DND-41 (cell line): ENCODE results near the gene SPAG16.

Source experiments
- ATAC-seq: fragments of 200-7000 bp; cut with Tn5 transposase; 3 replicates; pipeline ENCODE4 v1.9.1; 2021; ENCODE audit warnings: low read depth; ENCODE audit not compliant: insufficient read depth
- DNase-seq: peaks from one replicate; pipeline ENCODE4 v3.0.0-alpha.2; 2020
- H2AFZ ChIP-seq: 2 replicates; pipeline ENCODE4 v1.6.0; 2012; ENCODE audit warnings: low read depth, low read length
- H3K27ac ChIP-seq: 2 replicates; pipeline ENCODE4 v1.5.1; 2012; ENCODE audit warnings: low read length, inconsistent platforms
- H3K27me3 ChIP-seq: fragments of 200-600 bp; sonication (generic); 2 replicates; pipeline ENCODE4 v1.6.0; 2012; ENCODE audit warnings: low read length, mild to moderate bottlenecking, inconsistent platforms; ENCODE audit not compliant: insufficient read depth, poor library complexity
- H3K36me3 ChIP-seq: 2 replicates; pipeline ENCODE4 v1.5.1; 2012; ENCODE audit warnings: low read length, inconsistent platforms; ENCODE audit not compliant: insufficient read depth
- H3K4me1 ChIP-seq: 2 replicates; pipeline ENCODE4 v1.5.1; 2012; ENCODE audit warnings: mild to moderate bottlenecking, low read length; ENCODE audit not compliant: insufficient read depth
- H3K4me2 ChIP-seq: 2 replicates; pipeline ENCODE4 v1.6.0; 2012; ENCODE audit warnings: mild to moderate bottlenecking, moderate library complexity, low read length, inconsistent platforms; ENCODE audit not compliant: insufficient read depth
- H3K4me3 ChIP-seq, 2 experiments: fragments of 200-600 bp in 1 of 2; shearing (Covaris generic) in 1 of 2; 2 replicates each; pipeline ENCODE4 v1.5.1; 2012 to 2016; ENCODE audit warnings: inconsistent platforms in 2 of 2, low read length in 2 of 2, mild to moderate bottlenecking in 2 of 2, low read depth in 1 of 2, moderate library complexity in 1 of 2
- H3K79me2 ChIP-seq: 2 replicates; pipeline ENCODE4 v1.6.0; 2012; ENCODE audit warnings: low read length, inconsistent platforms; ENCODE audit not compliant: insufficient read depth
- H3K9ac ChIP-seq: 2 replicates; pipeline ENCODE4 v1.6.0; 2012; ENCODE audit warnings: low read depth, mild to moderate bottlenecking, inconsistent platforms, low read length, moderate library complexity
- H3K9me3 ChIP-seq: 2 replicates; pipeline ENCODE4 v1.5.1; 2012; ENCODE audit warnings: low read length, moderate library complexity, mild to moderate bottlenecking, inconsistent platforms; ENCODE audit not compliant: insufficient read depth, severe bottlenecking
- H4K20me1 ChIP-seq: 2 replicates; pipeline ENCODE4 v1.6.0; 2012; ENCODE audit warnings: low read length; ENCODE audit not compliant: insufficient read depth
- CTCF ChIP-seq: IDR thresholded peaks from 2 replicates; pipeline ENCODE4 v1.5.1; 2012; ENCODE audit warnings: borderline replicate concordance, low read length, moderate library complexity, mild to moderate bottlenecking; ENCODE audit not compliant: poor library complexity, severe bottlenecking; ENCODE audit errors: extremely low read depth
- EZH2 ChIP-seq: IDR thresholded peaks from 3 replicates; pipeline ENCODE4 v1.6.1; 2012; ENCODE audit warnings: borderline replicate concordance, low read depth, mild to moderate bottlenecking, moderate library complexity, low read length, inconsistent platforms; ENCODE audit not compliant: severe bottlenecking

Gene SPAG16

DNA sequence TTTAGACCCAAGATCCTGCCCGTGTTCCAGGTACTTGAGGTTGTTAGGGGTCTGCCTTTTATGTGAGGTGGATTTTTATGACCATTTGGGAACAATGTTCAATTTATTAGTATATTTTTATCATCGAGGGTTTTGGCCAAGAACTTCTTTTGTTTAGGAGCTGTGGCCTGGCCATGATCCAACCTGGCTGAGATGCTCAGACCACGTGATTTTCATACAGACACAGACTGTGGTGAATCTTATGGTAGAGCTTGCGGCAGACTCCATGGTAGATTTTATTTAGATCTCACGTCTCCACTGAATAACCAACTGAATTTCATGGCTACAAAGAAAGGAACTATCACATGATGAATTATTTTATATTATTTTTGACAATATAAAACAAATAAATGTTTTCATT is 721.1 kb downstream of the SPAG16 start:
- Histone ChIP-seq H3K79me2 (no peaks in the 10 kb centered on the region), H2AFZ (no peak overlapping the region), H3K9me3 (peaks cover 3% of the 10 kb centered on the region), H3K9ac (no peak overlapping the region), H3K4me2 (no peak overlapping the region), H3K27ac (no peak overlapping the region), H3K4me3 (no peak overlapping the region), H3K36me3 (no peaks in the 10 kb centered on the region), H4K20me1 (no peaks in the 10 kb centered on the region), H3K4me1 (peaks cover 11% of the 10 kb centered on the region), H3K27me3 (no peaks in the 10 kb centered on the region)
- no peak for ATAC-seq
- no peak for DNase-seq
- TF ChIP-seq EZH2 (no peak), CTCF (no peak)

DNA sequence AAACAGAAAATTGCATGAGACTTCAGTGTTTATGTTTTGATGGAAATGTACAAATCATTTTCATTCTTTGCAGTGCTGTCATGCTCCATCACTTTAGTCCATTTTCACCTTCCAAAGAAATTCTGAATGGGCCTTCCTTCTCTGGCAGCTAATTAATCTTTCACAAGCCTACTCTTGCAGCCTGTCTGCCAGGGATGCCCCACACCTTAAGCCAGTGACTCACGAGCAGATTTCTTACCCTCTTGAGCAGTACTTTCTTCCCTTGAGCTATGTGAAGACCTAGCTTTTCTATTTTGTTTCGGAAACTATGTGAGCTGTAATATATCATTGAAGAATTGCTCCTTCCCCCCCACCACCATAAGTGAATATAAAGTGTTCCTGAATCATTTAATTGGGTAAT is 722.3 kb downstream of the SPAG16 start:
- ATAC-seq, result no peak

GRCh38 chr2:214011676-214012075 is 727.4 kb downstream of the SPAG16 start:
- TF ChIP-seq EZH2, result no peak
- DNase-seq (no peak), ATAC-seq (no peak)
- no peak overlapping the region for H2AFZ ChIP-seq
- no peak overlapping the region for H3K9ac ChIP-seq
- peaks cover 3% of the 10 kb centered on the region for H3K9me3 ChIP-seq
- H3K27me3 ChIP-seq, result no peaks in the 10 kb centered on the region
- no peaks in the 10 kb centered on the region for H4K20me1 ChIP-seq
- H3K4me3 ChIP-seq, result no peak overlapping the region
- no peaks in the 10 kb centered on the region for H3K36me3 ChIP-seq
- H3K79me2 ChIP-seq, result no peaks in the 10 kb centered on the region
- no peak overlapping the region for H3K4me2 ChIP-seq
- H3K27ac ChIP-seq, result no peak overlapping the region
- H3K4me1 ChIP-seq, result peaks cover under 1% of the 10 kb centered on the region; the same call in 1 of the 2 replicates

More for the DNA sequence above, 722.3 kb downstream of the SPAG16 start:
- no peaks in the 10 kb centered on the region for H4K20me1 ChIP-seq
- no peak overlapping the region for H3K4me2 ChIP-seq
- no peak overlapping the region for H3K9ac ChIP-seq
- H3K4me1 ChIP-seq, result peaks cover 11% of the 10 kb centered on the region
- no peak overlapping the region for H3K4me3 ChIP-seq
- no peaks in the 10 kb centered on the region for H3K36me3 ChIP-seq
- DNase-seq, result no peak
- H3K9me3 ChIP-seq, result peaks cover 3% of the 10 kb centered on the region
- TF ChIP-seq CTCF (no peak), EZH2 (no peak)
- H3K79me2 ChIP-seq, result no peaks in the 10 kb centered on the region
- no peak overlapping the region for H3K27ac ChIP-seq
- no peak overlapping the region for H2AFZ ChIP-seq
- H3K27me3 ChIP-seq, result no peaks in the 10 kb centered on the region

- DNase-seq (no peak), ATAC-seq (no peak)
- H3K4me1 ChIP-seq, result no peaks in the 10 kb centered on the region
- TF ChIP-seq CTCF, result no peak
- no peak for TF ChIP-seq EZH2
- H3K27ac ChIP-seq, result no peak overlapping the region
- H2AFZ ChIP-seq, result no peak overlapping the region
- no peaks in the 10 kb centered on the region for H3K9me3 ChIP-seq
- no peaks in the 10 kb centered on the region for H3K79me2 ChIP-seq
- H3K4me2 ChIP-seq, result no peak overlapping the region
- H3K36me3 ChIP-seq, result no peaks in the 10 kb centered on the region
- no peaks in the 10 kb centered on the region for H3K27me3 ChIP-seq
- no peak overlapping the region for H3K4me3 ChIP-seq
- H4K20me1 ChIP-seq, result no peaks in the 10 kb centered on the region
- no peak overlapping the region for H3K9ac ChIP-seq
These were observed 730.4 kb downstream of the SPAG16 start for GRCh38 chr2:214014551-214015220.
